Vagina (tissue), 2 donors: ENCODE results near the gene ABCG1.

Source experiments
- CTCF ChIP-seq, 3 experiments: fragments of 450-650 bp in 2 of 3; fragments of 200-600 bp in 1 of 3; sonication (generic) in 1 of 3; IDR thresholded peaks; one replicate each; pipeline ENCODE4 v1.5.1; 2017 to 2019; ENCODE audit warnings: antibody characterized with exemption in 3 of 3, mild to moderate bottlenecking in 2 of 3, moderate library complexity in 2 of 3
- POLR2AphosphoS5 ChIP-seq, 2 donors: sonication (generic); formaldehyde crosslinking; IDR thresholded peaks; one replicate each; pipeline ENCODE4 v1.9.0; 2017; ENCODE audit warnings: antibody characterized with exemption in 2 of 2, mild to moderate bottlenecking in 2 of 2, low read depth in 1 of 2; ENCODE audit not compliant: insufficient read depth in 1 of 2

GRCh38 chr21:42176859-42177258 is 42.1 kb upstream of the ABCG1 start:
- TF ChIP-seq POLR2AphosphoS5 (IDR thresholded peaks at IDR 0.05; ENCODE audit: insufficient read depth in 1 of 2, low read depth in 1 of 2) = peak in 1 of 2 donors; percentile 70
- TF ChIP-seq CTCF (IDR thresholded peaks at IDR 0.05) = no peak
